ENCODE data around the gene BRF1.

The BRF1 gene

DNA sequence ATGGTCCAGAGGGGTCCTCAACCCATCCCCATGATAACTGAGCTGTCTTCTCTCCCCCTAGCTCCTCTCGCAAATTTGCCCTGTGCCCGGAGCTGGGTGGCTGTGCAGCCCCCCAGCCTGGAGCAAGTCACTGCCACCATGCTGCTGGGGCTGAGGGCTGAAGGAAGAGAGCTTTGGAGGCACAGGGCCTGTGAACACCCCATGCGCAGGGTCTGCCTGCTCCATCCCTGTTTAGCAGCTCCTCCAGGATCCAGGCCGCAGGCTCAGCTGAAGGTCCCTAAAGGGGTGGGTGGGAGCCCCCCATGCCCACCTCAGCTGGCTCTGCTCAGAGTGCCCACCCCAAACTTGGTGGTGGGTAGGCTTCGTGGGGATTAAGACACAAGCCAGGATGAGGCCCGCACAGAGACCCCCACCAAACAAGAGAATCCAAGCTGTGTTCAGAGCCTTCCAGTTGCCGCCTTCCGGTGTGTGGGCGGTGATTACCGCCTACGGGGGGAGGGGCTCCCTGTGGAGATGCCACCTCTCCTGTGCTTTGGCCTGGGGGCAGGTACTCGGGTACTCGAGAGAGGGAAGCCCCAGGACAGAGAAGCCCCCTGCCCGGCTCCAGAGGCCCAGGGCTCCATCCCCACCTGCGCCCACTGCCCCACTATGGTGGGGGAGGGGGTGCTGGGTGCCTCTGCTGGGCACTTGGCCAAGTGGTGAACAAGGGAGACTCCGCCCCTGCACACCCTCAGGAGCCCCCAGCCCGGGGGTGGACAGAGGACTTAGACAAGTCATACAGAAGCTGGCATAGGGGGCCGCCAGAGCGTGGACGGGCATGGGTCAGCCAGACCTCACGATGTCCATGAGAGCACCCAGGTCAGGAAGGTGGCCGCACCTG lies 130.8 kb downstream of the BRF1 start:
- no peak for DNase-seq

DNA sequence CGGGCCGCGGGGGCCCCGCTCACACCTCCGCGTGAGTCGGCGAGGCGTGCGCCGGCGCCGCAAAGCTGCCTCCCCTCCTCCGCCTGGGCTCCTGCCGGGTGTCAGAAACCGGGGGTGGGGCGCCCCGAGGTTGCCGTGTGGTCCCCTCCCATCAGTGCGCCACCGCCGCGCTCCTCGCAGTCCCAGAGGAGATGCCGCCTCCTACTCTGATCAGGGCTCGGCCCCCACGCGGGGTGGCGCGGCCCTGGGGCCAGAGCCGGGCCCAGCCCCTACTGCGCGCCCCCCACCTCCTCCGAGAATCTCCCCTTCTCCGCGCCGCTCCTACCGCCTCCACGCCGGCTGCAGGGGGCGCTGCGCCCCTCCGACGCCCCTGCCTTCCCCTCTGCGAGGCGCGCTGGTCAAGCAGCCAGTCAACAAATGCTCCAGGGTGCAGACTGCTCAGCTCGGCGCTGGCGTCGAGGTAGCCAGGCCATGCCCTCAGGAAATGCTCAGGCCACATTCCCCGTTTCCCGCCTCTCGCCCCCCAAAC lies 131.8 kb downstream of the BRF1 start:
- DNase-seq, result no peak

DNA sequence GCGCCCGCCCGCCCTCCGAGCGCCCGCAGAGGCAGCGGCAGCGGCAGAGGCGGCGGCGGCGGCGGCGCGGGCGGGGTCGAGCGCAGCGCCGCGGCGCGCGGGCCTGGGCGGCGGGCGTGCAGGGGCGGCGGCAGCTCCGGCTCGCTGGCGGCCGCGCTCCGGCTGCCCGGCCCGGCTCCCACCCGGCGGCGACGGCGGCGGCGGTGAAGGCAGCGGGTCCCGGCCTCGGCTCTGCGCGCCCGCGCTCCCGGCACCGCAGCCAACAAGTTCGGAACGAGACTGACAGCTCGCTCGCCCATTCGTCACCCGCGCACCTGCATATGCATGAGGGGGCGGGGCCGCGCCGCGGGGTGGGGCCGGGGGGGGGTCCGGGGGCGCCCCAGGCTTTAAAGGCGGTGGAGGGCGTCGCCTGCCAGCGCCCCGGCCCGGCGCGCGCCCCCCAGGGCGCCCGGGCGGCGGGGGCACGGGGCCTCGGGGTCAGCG lies 132.3 kb downstream of the BRF1 start, which contains the start of gene JAG2:
TSS of gene JAG2 (minus strand) at position 281 of the 483 bp plus-strand sequence. CDS start 356 bp downstream, outside the sequence.
- no peak for DNase-seq

DNA sequence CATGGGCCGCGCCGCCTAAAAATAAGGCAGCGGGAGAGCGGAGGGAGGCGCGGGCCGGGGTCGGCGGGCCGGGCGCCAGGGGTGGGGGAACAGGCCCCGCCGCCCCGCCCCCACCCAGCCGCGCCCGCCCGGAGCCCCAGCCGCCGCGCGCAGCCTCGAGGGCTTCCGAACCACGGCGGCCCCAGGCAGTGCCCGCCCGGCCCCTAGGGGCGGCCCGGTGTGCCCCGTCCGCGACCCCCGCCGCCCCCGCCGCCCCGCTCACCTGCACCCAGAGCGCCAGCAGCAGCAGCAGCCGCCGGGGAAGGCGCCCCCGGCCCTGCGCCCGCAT lies 132.7 kb downstream of the BRF1 start:
- DNase-seq, result no peak

DNA sequence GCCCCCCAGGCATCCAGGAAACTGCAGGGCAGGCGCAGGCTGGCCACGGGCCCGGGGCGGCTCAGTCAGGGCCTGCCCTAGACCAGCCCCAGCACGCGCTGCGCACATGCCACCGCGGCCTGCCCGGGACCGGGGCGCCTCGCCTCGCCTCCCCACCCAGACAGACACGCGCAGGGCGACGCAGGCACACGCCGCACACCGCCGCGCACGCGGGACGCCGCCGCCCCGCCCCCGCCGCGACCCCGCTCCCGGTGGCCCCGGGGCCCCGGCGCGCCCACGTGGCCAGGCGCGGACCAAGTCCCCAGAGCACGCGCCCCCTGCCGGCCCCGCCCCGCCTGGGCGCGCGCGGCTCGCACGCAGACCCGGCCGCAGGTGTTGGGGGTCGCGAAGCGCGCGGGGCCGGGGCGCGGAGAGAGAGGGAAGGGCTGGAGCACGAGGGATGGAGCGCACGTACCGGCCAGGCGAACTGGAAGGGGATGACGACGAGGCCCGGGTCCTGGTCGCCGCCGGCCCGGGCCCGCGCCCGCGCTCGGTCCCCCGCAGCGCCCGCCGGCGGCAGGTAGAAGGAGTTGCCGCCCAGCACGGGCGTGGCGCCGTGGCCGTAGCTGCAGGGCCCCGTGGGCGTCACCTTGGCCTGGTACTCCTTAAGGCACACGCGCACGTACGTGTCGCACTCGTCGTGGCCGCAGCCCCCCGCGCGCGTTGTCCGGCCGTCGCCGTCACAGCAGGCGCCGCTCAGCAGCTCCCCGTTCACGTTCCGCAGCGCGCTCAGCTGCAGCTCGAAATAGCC lies 133.3 kb downstream of the BRF1 start:
- no peak for DNase-seq

DNA sequence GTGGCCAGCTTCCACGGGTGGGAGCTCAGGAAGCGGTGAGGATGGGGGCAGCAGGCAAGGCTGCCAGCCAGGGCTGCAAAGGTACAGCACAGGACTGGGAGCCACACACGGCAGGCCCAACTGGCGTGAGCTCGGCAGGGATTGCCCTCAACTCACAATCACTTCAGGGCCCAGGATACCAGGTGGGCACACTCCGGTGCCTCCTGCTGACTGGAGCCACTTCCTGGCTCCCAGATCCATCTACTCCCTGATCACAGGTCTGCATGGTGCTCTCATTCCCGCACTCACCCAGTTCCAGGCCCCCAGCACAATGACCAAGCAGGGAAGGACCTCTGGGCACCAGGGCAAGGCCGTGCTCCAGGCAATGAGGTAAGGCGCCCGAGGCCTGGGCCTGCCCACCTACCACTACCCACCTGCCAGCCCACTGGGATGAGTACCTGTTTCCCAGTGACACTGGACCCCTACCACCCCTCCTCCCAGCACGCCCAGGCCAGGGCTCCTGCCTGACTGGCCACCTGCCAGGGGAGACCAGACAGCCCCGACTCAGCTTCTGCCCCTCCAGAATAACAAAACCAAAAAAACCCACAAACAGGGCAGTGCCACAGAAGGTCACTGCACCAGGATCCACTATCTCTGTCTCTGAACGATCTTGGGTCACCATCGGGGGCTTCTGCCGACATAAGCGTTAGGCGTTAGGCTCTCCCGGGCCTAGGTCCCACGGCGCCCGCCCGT lies 134.1 kb downstream of the BRF1 start:
- DNase-seq, result no peak

DNA sequence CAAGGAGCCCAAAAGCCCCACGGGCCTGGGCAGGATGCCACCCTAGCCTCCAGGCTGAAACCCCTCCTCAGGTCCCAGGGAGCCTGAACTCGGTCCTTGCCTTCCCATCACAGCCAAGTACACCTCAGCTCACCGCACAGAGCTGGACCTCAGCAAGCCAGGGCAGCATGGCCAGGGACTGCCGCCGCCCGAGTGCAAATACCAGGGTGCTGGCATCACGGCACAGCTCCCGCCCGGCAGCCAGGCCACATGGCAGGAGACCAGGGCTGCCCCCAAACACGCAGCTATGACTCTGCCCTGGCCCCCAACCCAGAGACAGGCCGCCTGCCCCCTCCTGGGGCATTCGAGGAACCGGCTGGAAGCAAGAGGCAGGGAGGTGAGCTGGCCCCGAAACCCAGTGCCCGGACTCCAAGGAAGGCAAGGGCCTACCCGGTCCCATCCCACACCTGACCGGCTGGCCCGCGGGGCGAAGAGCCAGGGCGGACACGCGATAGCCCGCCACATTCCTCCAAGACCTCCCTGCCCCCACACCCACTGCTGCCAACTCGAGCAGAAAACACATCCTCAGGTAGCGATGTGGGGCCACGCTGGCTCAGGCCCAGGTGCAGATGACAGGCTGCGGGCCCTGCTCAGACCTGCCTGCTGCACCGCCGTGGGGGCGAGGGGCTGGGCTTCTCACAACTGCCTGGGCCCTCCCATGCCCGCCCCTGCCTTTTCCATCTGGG lies 134.9 kb downstream of the BRF1 start:
- no peak for DNase-seq

DNA sequence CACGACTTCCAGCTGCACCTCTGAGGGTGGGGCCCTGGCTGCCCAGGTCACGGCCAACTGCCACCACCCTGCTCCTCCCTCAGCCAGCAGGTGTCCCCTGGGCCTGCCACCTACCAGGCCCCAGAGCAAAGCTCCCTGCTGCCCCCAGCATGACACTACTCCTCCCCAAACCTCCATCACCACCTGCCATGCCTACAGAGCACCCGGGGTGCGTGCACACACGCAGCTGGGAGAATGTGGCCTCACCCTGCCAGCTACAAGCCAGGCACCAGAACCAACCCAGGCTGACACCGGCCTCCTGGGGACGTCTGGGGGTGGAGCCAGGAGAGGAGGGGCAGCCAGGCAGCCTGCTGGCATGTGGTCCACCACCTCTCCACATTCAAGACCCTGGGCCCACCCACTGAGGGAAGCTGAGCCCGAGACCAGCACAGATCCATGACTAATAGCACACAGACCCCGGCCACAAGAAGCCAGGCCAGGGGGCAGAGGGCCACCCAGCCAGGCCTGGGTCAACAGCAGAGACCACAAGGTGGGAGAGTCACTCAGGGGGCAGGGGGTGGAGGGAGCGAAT lies 135.6 kb downstream of the BRF1 start:
- DNase-seq, result no peak

DNA sequence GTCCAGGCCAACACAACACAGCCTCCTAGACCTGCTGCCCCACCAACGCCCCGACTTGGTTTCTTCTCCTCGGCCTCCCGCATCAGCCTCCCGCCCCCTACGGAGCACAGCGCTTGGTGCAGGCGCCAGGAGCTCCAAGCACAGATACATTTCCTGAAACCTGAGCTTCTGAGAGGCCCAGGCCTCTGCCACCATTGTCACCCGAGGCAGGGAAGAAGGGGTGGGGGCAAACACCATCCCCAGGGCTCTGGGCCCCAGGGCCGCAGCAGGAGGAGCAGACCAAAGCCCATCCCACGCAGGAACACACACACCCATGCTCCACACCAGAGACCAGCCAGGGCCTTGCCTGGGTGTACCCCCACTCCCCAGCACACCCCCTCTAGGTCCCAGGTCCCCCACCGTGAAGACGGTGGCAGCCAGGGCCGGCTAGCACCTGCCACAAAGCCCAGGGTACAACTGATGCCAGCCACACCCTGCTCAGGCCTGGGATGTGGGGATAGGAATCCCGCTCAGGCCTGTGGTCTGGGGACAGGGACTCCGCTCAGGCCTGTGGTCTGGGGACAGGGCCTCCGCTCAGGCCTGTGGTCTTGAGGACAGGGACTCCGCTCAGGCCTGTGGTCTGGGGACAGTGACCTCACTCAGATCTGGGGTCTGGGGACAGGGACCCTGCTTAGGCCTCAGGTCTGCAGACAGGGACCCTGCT lies 137.6 kb downstream of the BRF1 start:
- no peak for DNase-seq

DNA sequence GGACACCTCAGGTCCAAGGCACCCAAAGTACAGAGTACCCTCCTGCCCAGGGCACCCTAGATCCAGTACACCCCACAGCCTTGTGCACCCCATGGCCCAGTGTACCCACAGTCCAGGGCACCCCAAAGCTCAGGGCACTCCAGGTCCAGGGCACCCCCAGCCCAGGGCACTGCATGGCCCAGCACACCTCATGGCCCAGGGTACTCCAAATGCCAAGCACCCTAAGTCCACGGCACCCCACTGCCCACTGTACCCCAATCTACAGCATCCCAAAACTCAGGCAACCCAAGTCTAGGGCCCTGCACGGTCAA lies 138.2 kb downstream of the BRF1 start:
- DNase-seq, result no peak

DNA sequence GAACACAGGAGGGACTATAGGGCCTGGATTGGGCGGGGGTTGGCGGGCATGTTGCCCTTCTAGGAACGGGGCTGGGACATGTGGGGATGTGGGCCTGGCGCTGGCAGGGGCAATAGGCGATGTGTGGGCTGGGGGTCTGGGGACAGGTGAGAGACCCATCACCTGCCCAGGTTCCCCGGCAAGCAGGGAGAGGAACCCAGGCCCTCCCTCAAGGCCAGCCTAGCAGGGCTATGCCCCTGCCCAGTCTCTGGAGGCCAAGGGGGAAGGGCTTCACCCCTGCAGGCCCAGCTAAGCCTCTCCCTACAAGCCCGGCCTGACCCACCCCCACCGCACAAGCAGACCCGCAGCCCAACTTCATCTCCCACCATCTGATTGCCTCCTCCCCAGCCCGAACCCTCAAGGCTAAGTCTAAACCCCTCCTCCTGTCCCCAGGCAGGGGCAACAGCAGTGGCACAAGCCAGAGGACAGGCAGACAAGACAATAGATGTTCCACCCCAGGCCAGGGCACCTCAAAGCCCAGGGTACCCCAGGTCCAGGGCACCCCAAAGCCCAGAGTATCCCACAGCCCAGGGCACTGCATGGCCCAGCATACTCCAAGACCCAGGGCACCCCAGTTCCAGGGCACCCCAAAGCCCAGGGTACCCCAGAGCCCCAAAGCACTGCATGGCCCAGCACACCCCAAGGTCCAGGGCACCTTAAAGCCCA lies 138.7 kb downstream of the BRF1 start:
- no peak for DNase-seq

DNA sequence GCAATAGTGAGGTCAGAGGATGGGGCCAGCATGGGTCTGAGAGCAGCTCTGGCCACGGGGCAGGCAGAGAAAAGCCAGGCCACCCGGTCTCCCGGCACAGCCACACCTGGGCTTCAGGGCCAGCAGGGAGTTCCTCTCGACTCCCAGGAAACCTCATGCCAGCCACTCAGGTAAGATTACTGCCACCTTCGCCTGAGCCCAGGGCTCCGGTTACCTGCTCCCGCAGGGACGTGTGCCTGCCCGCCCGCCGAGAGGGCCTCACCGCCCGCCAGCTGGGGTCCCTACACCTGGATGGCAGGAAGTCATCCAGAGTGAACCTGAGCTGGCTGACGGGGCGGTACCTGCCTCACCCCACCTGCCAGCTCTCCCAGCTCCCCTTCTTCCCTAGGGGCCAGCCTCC lies 139.5 kb downstream of the BRF1 start:
- DNase-seq, result no peak

DNA sequence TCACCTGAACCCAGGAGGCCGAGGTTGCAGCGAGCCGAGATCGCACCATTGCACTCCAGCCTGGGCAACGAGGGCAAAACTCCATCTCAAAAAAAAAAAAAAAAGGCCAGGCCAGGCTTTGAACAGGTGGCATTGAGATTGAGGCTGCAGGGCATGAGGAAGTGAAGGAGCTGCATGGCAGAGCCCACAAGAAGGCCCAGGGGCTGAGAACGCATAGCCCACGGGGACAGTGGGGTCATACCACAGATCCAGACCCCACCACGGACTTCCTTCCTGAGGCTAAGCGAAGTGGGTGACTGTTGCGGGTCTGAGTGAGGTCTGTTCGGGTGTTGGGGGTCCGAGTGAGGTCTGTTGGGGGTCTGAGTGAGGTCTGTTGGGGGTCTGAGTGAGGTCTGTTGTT lies 140.0 kb downstream of the BRF1 start:
- no peak for DNase-seq

DNA sequence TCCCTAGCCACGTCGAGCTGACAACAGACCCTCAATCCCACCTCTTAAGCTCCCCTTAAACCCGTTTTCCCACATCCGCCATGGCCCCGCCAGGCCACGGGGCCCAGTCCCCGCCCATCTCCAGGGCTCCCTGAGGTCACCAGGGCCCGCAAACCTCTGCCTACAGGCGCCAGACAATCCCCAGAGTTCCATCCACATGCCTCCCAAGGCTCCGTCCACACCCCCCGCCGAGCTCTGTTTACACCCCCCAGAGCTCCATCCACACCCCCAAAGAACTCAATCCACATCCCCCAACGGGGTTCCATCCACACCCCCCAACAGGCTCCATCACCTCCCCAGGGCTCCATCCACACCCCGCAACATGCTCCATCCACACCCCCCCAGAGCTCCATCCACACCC lies 141.5 kb downstream of the BRF1 start:
- no peak for DNase-seq
